H9 (cell line): ENCODE results near the gene NOS1AP. TPM values are rescaled to one million over a fixed set of nuclear protein-coding genes. Genes with fewer than 3 reads are reported as not detected.

ENCODE experiments used
- DNase-seq: peaks from one replicate; pipeline ENCODE4 v3.0.0-alpha.2; 2017
- H2AFZ ChIP-seq: one replicate; pipeline ENCODE4 v1.6.1; 2013; ENCODE audit warnings: mild to moderate bottlenecking, low read length, control low read depth, moderate library complexity
- H2AK5ac ChIP-seq: 2 replicates; pipeline ENCODE4 v1.6.1; 2013; ENCODE audit warnings: low read length, control low read depth, mixed read lengths; ENCODE audit not compliant: insufficient read length
- H2BK120ac ChIP-seq: one replicate; pipeline ENCODE4 v1.6.1; 2013; ENCODE audit warnings: low read depth, mild to moderate bottlenecking, low read length, control low read depth, inconsistent platforms; ENCODE audit not compliant: poor library complexity, severe bottlenecking
- H2BK12ac ChIP-seq: 2 replicates; pipeline ENCODE4 v1.6.1; 2013; ENCODE audit warnings: low read length, control low read depth, mixed read lengths, low read depth; ENCODE audit not compliant: insufficient read length
- H2BK15ac ChIP-seq: 2 replicates; pipeline ENCODE4 v1.6.1; 2013; ENCODE audit warnings: low read depth, low read length, control low read depth
- H2BK20ac ChIP-seq: one replicate; pipeline ENCODE4 v1.6.1; 2013; ENCODE audit warnings: low read depth, mild to moderate bottlenecking, low read length, control low read depth, inconsistent platforms; ENCODE audit not compliant: poor library complexity, severe bottlenecking
- H2BK5ac ChIP-seq: 2 replicates; pipeline ENCODE4 v1.6.1; 2013; ENCODE audit warnings: low read length, control low read depth, mixed read lengths; ENCODE audit not compliant: insufficient read length
- H3K14ac ChIP-seq: 2 replicates; pipeline ENCODE4 v1.6.1; 2013; ENCODE audit warnings: low read length, control low read depth; ENCODE audit not compliant: insufficient read depth
- H3K18ac ChIP-seq: 2 replicates; pipeline ENCODE4 v1.6.1; 2013; ENCODE audit warnings: low read depth, mild to moderate bottlenecking, mixed read lengths, low read length, control low read depth; ENCODE audit not compliant: insufficient read length
- H3K23ac ChIP-seq: 2 replicates; pipeline ENCODE4 v1.6.1; 2013; ENCODE audit warnings: low read length, control low read depth, mixed read lengths, low read depth; ENCODE audit not compliant: insufficient read length
- H3K23me2 ChIP-seq: 2 replicates; pipeline ENCODE4 v1.6.1; 2013; ENCODE audit warnings: low read depth, mild to moderate bottlenecking, mixed read lengths, low read length, control low read depth; ENCODE audit not compliant: insufficient read length, poor library complexity, severe bottlenecking
- H3K27ac ChIP-seq: 2 replicates; pipeline ENCODE4 v1.5.1; 2013; ENCODE audit warnings: low read length, control low read depth, mixed read lengths, low read depth; ENCODE audit not compliant: insufficient read length
- H3K27me3 ChIP-seq: 2 replicates; pipeline ENCODE4 v1.6.1; 2013; ENCODE audit warnings: low read length, control low read depth, inconsistent platforms; ENCODE audit not compliant: insufficient read depth
- H3K4ac ChIP-seq: 2 replicates; pipeline ENCODE4 v1.6.1; 2013; ENCODE audit warnings: low read depth, mild to moderate bottlenecking, control low read depth, inconsistent platforms, low read length, moderate library complexity
- H3K4me1 ChIP-seq: 2 replicates; pipeline ENCODE4 v1.6.1; 2013; ENCODE audit warnings: low read length, control low read depth, inconsistent platforms; ENCODE audit not compliant: insufficient read depth
- H3K4me2 ChIP-seq: 2 replicates; pipeline ENCODE4 v1.6.1; 2013; ENCODE audit warnings: low read length, control low read depth, mixed read lengths; ENCODE audit not compliant: insufficient read length, insufficient read depth
- H3K56ac ChIP-seq: 2 replicates; pipeline ENCODE4 v1.6.1; 2013; ENCODE audit warnings: low read depth, mild to moderate bottlenecking, mixed read lengths, low read length, control low read depth; ENCODE audit not compliant: insufficient read length
- H3K79me1 ChIP-seq: 2 replicates; pipeline ENCODE4 v1.6.1; 2013; ENCODE audit warnings: low read depth, mild to moderate bottlenecking, moderate library complexity, low read length, control low read depth, inconsistent platforms; ENCODE audit not compliant: insufficient read depth, poor library complexity, severe bottlenecking
- H3K79me2 ChIP-seq: 2 replicates; pipeline ENCODE4 v1.6.1; 2013; ENCODE audit warnings: low read length, control low read depth, inconsistent platforms; ENCODE audit not compliant: insufficient read depth
- H3K9ac ChIP-seq: 2 replicates; pipeline ENCODE4 v1.6.1; 2013; ENCODE audit warnings: low read length, control low read depth, mixed read lengths; ENCODE audit not compliant: insufficient read length; ENCODE audit errors: extremely low read depth
- H3K9me3 ChIP-seq: one replicate; pipeline ENCODE4 v1.6.1; 2013; ENCODE audit warnings: low read depth, low read length, inconsistent platforms; ENCODE audit not compliant: control insufficient read depth
- H3T11ph ChIP-seq: one replicate; pipeline ENCODE4 v1.6.1; 2013; ENCODE audit warnings: mild to moderate bottlenecking, low read length, control low read depth, inconsistent platforms
- H4K20me1 ChIP-seq: one replicate; pipeline ENCODE4 v1.6.1; 2013; ENCODE audit not compliant: control insufficient read depth, insufficient read length, insufficient read depth
- H4K5ac ChIP-seq: 2 replicates; pipeline ENCODE4 v1.6.1; 2013; ENCODE audit warnings: low read depth, mild to moderate bottlenecking, mixed read lengths, low read length, control low read depth; ENCODE audit not compliant: insufficient read length
- H4K8ac ChIP-seq: replicated peaks from 2 replicates; pipeline ENCODE4 v1.6.1; 2013; ENCODE audit warnings: low read length, control low read depth, mixed read lengths, low read depth; ENCODE audit not compliant: insufficient read length
- H4K91ac ChIP-seq: 2 replicates; pipeline ENCODE4 v1.6.1; 2013; ENCODE audit warnings: low read depth, mild to moderate bottlenecking, moderate library complexity, mixed read lengths, low read length, control low read depth; ENCODE audit not compliant: insufficient read length
- H3K27ac Mint-ChIP-seq, 3 experiments: 2 replicates in 2 of 3; 3 replicates in 1 of 3; pipeline ENCODE4 v1.8.0; 2020 to 2021; ENCODE audit warnings: mixed read lengths in 3 of 3, mild to moderate bottlenecking in 1 of 3, moderate library complexity in 1 of 3
- H3K27me3 Mint-ChIP-seq: 2 replicates; pipeline ENCODE4 v1.8.0; 2021; ENCODE audit warnings: low read depth, mild to moderate bottlenecking, moderate library complexity, mixed read lengths
- H3K36me3 Mint-ChIP-seq, 3 experiments: 2 replicates in 2 of 3; 3 replicates in 1 of 3; pipeline ENCODE4 v1.8.0; 2020 to 2021; ENCODE audit warnings: low read depth in 3 of 3, mixed read lengths in 3 of 3; ENCODE audit not compliant: insufficient read depth in 1 of 3
- H3K4me1 Mint-ChIP-seq, 2 experiments: 2 replicates each; pipeline ENCODE4 v1.8.0; 2020; ENCODE audit warnings: mixed read lengths in 2 of 2
- H3K4me3 Mint-ChIP-seq, 2 experiments: 2 replicates in 1 of 2; 3 replicates in 1 of 2; pipeline ENCODE4 v1.8.0; 2020 to 2021; ENCODE audit warnings: mild to moderate bottlenecking in 2 of 2, mixed read lengths in 2 of 2, moderate library complexity in 1 of 2
- H3K9me3 Mint-ChIP-seq, 2 experiments: 2 replicates in 1 of 2; 3 replicates in 1 of 2; pipeline ENCODE4 v1.8.0; 2020; ENCODE audit warnings: mild to moderate bottlenecking in 2 of 2, mixed read lengths in 2 of 2, moderate library complexity in 1 of 2
- WGBS: extraction: QIAGEN DNeasy Blood & Tissue Kit; methylation state at CpG from one replicate; pipeline ENCODE4 v1.1.7; 2013; ENCODE audit warnings: missing lambda C conversion rate, low lambda C conversion rate, mixed read lengths; ENCODE audit not compliant: insufficient read length; ENCODE audit errors: extremely low coverage; 5-methylcytosine and 5-hydroxymethylcytosine counted together
- total RNA-seq: library from RNA; stranded (reverse); gene quantifications from 2 replicates; pipeline ENCODE4 v1.2.1, GENCODE V29; 2021
- TF ChIP-seq, protein P1 (sequence below): fragments of 200-600 bp; sonication (generic); conservative IDR thresholded peaks from 3 replicates; pipeline ENCODE4 v1.8.0; 2021; ENCODE audit warnings: antibody characterized with exemption, mild to moderate bottlenecking

NOS1AP gene
- total RNA-seq, 1 experiment from 2014 or later = 8.4 TPM

GRCh38 chr1:162117039-162117774, 47.7 kb downstream of the NOS1AP start:
- H4K8ac ChIP-seq = no peak overlapping the region
- no peaks in the 10 kb centered on the region for H3K27me3 ChIP-seq
- H3K4me1 Mint-ChIP-seq = peaks cover 11 to 16% of the 10 kb centered on the region in 2 experiments
- no peak overlapping the region for H3K27ac Mint-ChIP-seq
- no peaks in the 10 kb centered on the region for H3K4me1 ChIP-seq
- no peaks in the 10 kb centered on the region for H3K9me3 Mint-ChIP-seq
- no peaks in the 10 kb centered on the region for H3K36me3 Mint-ChIP-seq
- H3K79me2 ChIP-seq = no peaks in the 10 kb centered on the region
- no peak overlapping the region for H4K91ac ChIP-seq
- H3K56ac ChIP-seq = no peak overlapping the region
- no peak overlapping the region for H2BK20ac ChIP-seq
- DNase-seq = no peak
- no peaks in the 10 kb centered on the region for H3K79me1 ChIP-seq
- TF ChIP-seq, protein P1, sequence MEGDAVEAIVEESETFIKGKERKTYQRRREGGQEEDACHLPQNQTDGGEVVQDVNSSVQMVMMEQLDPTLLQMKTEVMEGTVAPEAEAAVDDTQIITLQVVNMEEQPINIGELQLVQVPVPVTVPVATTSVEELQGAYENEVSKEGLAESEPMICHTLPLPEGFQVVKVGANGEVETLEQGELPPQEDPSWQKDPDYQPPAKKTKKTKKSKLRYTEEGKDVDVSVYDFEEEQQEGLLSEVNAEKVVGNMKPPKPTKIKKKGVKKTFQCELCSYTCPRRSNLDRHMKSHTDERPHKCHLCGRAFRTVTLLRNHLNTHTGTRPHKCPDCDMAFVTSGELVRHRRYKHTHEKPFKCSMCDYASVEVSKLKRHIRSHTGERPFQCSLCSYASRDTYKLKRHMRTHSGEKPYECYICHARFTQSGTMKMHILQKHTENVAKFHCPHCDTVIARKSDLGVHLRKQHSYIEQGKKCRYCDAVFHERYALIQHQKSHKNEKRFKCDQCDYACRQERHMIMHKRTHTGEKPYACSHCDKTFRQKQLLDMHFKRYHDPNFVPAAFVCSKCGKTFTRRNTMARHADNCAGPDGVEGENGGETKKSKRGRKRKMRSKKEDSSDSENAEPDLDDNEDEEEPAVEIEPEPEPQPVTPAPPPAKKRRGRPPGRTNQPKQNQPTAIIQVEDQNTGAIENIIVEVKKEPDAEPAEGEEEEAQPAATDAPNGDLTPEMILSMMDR = no peak
- H3K23me2 ChIP-seq = no peaks in the 10 kb centered on the region
- no peaks in the 10 kb centered on the region for H3K9me3 ChIP-seq
- H2AFZ ChIP-seq = no peak overlapping the region
- H3K14ac ChIP-seq = no peak overlapping the region
- H3K4me2 ChIP-seq = no peak overlapping the region
- H2BK120ac ChIP-seq = no peak overlapping the region
- H4K20me1 ChIP-seq = no peaks in the 10 kb centered on the region
- H3K9ac ChIP-seq = no peak overlapping the region
- H2BK5ac ChIP-seq = no peak overlapping the region
- no peaks in the 10 kb centered on the region for H3K27me3 Mint-ChIP-seq
- H3K4ac ChIP-seq = no peak overlapping the region
- H3T11ph ChIP-seq = no peak overlapping the region
- H2BK12ac ChIP-seq = no peak overlapping the region
- H3K4me3 Mint-ChIP-seq = no peak overlapping the region
- no peak overlapping the region for H2BK15ac ChIP-seq
- no peak overlapping the region for H4K5ac ChIP-seq
- H3K18ac ChIP-seq = no peak overlapping the region
- no peak overlapping the region for H3K27ac ChIP-seq
- H2AK5ac ChIP-seq = no peak overlapping the region
- H3K23ac ChIP-seq = no peak overlapping the region
- WGBS = no CpG with 5 or more reads among the region's 3 CpGs
